Mesodermal cell (in vitro differentiated cells): ENCODE data around the gene OSBPL2. TPM values are rescaled to one million over a fixed set of nuclear protein-coding genes. Genes with fewer than 3 reads are reported as not detected.

Experiments used
- H3K27ac ChIP-seq: 2 replicates; pipeline ENCODE4 v1.7.0; 2013; ENCODE audit warnings: mild to moderate bottlenecking, low read depth, low read length, moderate library complexity; ENCODE audit not compliant: severe bottlenecking
- H3K36me3 ChIP-seq: 2 replicates; pipeline ENCODE4 v1.7.1; 2013; ENCODE audit warnings: mild to moderate bottlenecking, low read length, moderate library complexity; ENCODE audit not compliant: control insufficient read depth, insufficient read depth
- H3K4me1 ChIP-seq: one replicate; pipeline ENCODE4 v1.7.1; 2013; ENCODE audit warnings: mild to moderate bottlenecking, low read length; ENCODE audit not compliant: insufficient read depth, control insufficient read depth, poor library complexity, severe bottlenecking
- H3K4me3 ChIP-seq: 2 replicates; pipeline ENCODE4 v1.7.0; 2013; ENCODE audit warnings: low read length, control low read depth, mild to moderate bottlenecking; ENCODE audit not compliant: insufficient read depth, poor library complexity, severe bottlenecking; ENCODE audit errors: extremely low read depth
- H3K9me3 ChIP-seq: 2 replicates; pipeline ENCODE4 v1.7.1; 2013; ENCODE audit warnings: mild to moderate bottlenecking, low read length, moderate library complexity; ENCODE audit not compliant: control insufficient read depth
- WGBS, 2 experiments: methylation state at CpG; one replicate each; pipeline ENCODE4 v1.1.5; 2013; ENCODE audit warnings: missing lambda C conversion rate in 2 of 2; ENCODE audit not compliant: insufficient coverage in 2 of 2; 5-methylcytosine and 5-hydroxymethylcytosine counted together
- polyA plus RNA-seq, 2 experiments: library from polyadenylated mRNA; stranded (reverse); fragments of 50-300 nt; gene quantifications; one replicate each; pipeline ENCODE4 v1.2.3, GENCODE V29; 2013

OSBPL2 gene
- 24.5 TPM for polyA plus RNA-seq (2013, experiment 1 of 2)
- 24.1 TPM for polyA plus RNA-seq (2013, experiment 2 of 2)

DNA sequence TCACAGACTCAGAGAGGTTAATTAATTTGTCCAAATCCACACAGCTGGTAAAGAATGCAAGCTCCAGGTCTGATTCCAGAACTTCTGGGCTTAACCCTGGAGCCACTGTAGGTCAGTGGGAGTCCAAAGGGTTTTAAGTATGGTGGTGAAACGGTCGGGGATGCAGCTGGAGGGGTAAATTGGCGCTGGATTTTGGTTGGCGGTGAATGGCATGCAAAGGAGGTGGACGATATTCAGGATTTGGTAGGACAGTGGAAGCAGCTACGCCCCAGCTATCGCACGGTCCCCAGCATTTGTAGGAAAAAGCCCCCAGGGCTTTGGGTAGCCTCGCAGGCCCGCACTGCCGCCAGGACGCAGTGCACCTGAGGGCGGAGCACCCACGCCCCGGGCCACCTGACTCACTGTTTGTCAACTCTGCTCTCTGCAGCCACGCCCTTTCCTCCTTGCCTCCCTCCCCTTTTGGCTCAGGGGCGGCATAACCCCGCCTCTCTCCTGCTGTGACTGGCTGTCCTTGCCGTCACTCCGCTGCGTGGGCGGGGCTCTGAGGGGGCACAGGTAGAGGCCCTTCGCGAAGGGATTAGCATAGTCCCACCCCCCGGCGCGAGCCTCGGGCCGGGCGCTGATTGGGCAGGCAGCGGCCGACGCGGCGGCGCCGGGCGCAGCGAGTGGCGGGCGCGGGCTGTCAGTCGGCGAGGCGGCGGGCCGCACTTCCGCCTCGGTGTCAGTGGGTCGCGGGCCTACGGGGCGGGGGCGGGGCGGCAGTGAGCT lies at the start of gene OSBPL2:
TSS of gene OSBPL2 (plus strand) at position 721 of the 768 bp plus-strand sequence. CDS start 17,664 bp downstream, outside the sequence.
- WGBS, 2 experiments = 3 to 14% methylated on average over 18 to 55 of the region's 55 CpGs
- no peaks in the 10 kb centered on the region for H3K9me3 ChIP-seq
- no peak within 1 kb of the TSS for H3K27ac ChIP-seq
- peaks cover 16% of the 10 kb centered on the region for H3K36me3 ChIP-seq
- no peaks in the 10 kb centered on the region for H3K4me1 ChIP-seq
- H3K4me3 ChIP-seq = peak within 1 kb of the TSS; percentile 67

- Histone ChIP-seq H3K4me1 (peaks cover 10% of the 10 kb centered on the region), H3K27ac (no peak overlapping the region), H3K9me3 (no peaks in the 10 kb centered on the region), H3K4me3 (no peak overlapping the region), H3K36me3 (peaks cover 30% of the 10 kb centered on the region)
- WGBS, 2 experiments = 89 to 96% methylated on average over 20 to 24 of the region's 25 CpGs
Observed at GRCh38 chr20:62190639-62191411, 47.5 kb upstream of the OSBPL2 start.

DNA sequence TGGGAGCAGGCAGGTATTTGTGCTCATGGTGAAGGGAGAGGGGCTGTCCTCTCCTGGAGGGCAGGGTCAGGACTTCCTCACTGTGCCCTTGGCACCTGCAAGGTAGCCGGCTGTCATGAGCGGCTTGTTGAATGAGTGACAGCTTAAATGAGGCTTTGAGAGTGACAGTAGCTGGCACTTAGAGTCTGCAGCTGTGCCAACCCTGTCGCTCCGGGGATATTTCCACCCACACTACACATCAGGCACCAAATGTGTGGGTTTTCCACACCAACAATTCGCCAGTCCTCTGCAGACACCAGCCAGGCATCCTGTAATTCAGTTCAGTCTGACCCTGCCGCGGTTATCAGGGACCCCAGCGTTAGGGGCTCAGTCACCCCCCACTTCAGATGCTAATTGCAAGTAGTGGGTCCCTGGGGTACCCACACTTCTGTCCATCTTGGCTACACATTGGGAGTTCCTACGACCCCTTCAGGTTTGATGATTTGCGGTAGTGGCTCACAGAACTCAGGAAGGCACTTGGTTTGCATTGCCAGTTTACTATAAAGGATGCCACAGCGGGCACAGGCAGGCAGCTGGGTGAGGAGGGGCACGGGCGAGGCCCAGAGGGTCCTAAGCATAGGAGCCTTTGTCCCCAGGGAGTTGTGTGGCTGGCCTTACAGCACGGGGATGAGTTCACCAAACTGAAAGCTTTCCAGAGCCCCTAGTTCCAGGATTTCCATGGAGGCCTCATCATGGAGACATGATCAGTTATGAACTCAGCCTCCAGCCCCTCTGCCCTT lies 46.4 kb upstream of the OSBPL2 start:
- Histone ChIP-seq H3K36me3 (peaks cover 37% of the 10 kb centered on the region), H3K4me1 (peaks cover 10% of the 10 kb centered on the region), H3K4me3 (no peak overlapping the region), H3K27ac (no peak overlapping the region), H3K9me3 (no peaks in the 10 kb centered on the region)
- 88 to 95% methylated on average over 12 to 13 of the region's 14 CpGs for WGBS, 2 experiments

GRCh38 chr20:62192635-62193034 lies 45.7 kb upstream of the OSBPL2 start:
- Histone ChIP-seq H3K36me3 (peaks cover 42% of the 10 kb centered on the region), H3K4me1 (peaks cover 3% of the 10 kb centered on the region), H3K9me3 (no peaks in the 10 kb centered on the region), H3K27ac (no peak overlapping the region), H3K4me3 (no peak overlapping the region)
- WGBS, 2 experiments = 89 to 95% methylated on average over 9 of the region's 10 CpGs

DNA sequence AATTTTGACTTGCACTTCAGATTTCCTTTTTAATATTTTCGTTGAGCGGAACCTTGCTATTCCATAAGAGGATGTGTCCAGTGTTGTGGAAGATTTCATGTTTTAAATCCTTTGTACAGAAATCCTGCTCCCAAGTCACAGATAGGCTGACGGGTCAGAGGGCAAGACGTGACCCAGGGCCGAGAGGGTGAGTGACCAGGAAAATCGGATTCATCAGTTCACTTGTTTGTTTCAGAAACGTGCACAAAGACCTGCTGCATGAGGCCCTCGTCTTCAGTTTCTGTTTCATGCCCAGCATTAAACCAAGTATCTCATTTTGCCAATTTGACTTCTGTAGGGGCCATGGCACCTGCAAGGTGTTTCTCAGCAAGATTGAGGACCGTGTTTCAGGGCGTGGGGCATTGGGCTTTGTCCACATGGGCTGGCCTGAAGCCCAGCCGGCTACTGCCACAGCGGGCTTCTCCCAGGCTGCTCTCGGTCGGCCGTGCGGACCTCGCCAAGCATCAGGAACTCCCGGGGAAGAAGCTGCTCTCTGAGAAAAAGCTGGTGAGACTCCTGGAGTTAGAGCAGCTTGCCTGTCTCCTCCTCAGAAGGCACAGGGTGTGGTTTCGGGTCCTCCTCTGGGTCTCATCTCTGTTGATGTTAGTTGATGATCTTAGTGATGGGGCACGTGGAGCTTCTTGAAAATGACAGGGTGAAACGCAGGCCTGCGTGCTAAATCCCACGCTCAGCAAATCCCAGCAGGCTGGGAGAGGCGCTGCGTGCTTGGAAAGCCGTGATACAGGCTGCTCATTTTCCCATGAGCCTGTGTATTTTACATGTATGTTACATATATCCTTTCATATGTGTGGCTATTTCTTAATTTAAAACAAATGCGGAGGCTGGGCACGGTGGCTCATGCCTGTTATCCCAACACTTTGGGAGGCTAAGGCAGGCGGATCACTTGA lies 45.0 kb upstream of the OSBPL2 start:
- Histone ChIP-seq H3K9me3 (no peaks in the 10 kb centered on the region), H3K4me3 (no peak overlapping the region), H3K27ac (no peak overlapping the region), H3K4me1 (no peaks in the 10 kb centered on the region), H3K36me3 (peaks cover 49% of the 10 kb centered on the region)
- WGBS, 2 experiments = 93 to 94% methylated on average over 18 to 23 of the region's 29 CpGs

DNA sequence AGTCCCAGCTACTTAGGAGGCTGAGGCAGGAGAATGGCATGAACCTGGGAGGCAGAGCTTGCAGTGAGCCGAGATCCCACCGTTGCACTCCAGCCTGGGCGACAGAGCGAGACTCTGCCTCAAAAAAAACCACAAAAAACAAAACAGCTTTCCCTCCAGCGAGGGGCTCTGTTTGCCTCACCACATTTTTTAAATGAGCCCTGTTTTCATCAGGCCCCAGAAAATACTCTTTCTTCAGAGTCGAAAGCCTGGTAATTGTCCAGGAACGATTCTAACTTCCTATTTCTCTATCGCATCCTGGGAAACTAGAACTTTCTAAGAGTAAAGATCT lies 43.3 kb upstream of the OSBPL2 start:
- Histone ChIP-seq H3K4me3 (no peak overlapping the region), H3K9me3 (no peaks in the 10 kb centered on the region), H3K36me3 (peaks cover 56% of the 10 kb centered on the region), H3K4me1 (no peaks in the 10 kb centered on the region), H3K27ac (no peak overlapping the region)
- WGBS, 2 experiments = 71 to 77% methylated on average over 1 to 5 of the region's 8 CpGs

GRCh38 chr20:62195736-62196135 lies 42.6 kb upstream of the OSBPL2 start:
- H3K36me3 ChIP-seq = peaks cover 63% of the 10 kb centered on the region
- 96 to 98% methylated on average over 10 of the region's 10 CpGs for WGBS, 2 experiments
- no peaks in the 10 kb centered on the region for H3K4me1 ChIP-seq
- H3K9me3 ChIP-seq = no peaks in the 10 kb centered on the region
- H3K27ac ChIP-seq = no peak overlapping the region
- no peak overlapping the region for H3K4me3 ChIP-seq

- no peaks in the 10 kb centered on the region for H3K9me3 ChIP-seq
- no peak overlapping the region for H3K4me3 ChIP-seq
- WGBS, 2 experiments = 97 to 100% methylated on average over 4 to 8 of the region's 10 CpGs
- H3K27ac ChIP-seq = no peak overlapping the region
- peaks cover 69% of the 10 kb centered on the region for H3K36me3 ChIP-seq
- no peaks in the 10 kb centered on the region for H3K4me1 ChIP-seq
Observed at GRCh38 chr20:62196286-62196685, 42.0 kb upstream of the OSBPL2 start.

DNA sequence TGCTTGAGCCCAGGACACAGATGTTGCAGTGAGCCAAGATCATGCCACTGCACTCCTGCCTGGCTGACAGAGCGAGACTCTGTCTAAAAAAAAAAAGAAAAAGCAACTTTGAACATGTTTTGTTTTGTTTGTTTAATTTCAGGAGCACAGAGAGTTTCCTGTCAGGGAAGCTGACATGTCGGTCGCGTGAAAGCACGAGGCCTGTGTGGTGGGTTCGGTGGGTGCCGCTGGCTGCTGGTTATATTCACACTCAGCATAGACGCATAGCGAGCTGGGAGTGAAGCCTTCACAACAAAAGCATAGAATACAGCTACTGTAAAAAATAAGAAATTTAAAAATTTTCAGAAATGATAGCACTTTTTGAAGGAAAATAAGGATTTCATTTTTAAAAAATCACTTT lies 41.0 kb upstream of the OSBPL2 start:
- no peak overlapping the region for H3K4me3 ChIP-seq
- H3K27ac ChIP-seq = no peak overlapping the region
- no peaks in the 10 kb centered on the region for H3K4me1 ChIP-seq
- no peaks in the 10 kb centered on the region for H3K9me3 ChIP-seq
- 89 to 100% methylated on average over 1 to 7 of the region's 9 CpGs for WGBS, 2 experiments
- peaks cover 78% of the 10 kb centered on the region for H3K36me3 ChIP-seq

DNA sequence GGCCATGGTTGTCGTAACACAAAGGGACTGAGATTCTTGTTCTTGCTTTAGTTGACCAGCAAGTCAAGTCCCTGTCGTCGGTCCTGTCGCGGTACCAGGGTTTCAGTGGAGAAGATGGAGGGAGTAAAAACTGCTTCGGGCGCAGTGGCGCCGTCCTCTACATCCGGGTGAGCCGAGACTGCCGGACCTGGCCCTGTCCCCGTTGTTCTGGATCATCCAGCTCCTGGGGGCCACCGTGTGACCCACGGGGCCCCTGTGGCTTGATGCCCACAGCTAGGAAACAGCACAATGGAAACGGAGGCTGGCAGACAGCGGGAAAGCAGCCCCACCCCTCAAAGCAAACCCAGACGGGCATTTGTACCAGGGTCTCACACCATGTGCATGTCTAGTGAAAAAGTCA lies 40.5 kb upstream of the OSBPL2 start:
- Histone ChIP-seq H3K4me3 (no peak overlapping the region), H3K36me3 (peaks cover 78% of the 10 kb centered on the region), H3K4me1 (no peaks in the 10 kb centered on the region), H3K27ac (no peak overlapping the region), H3K9me3 (no peaks in the 10 kb centered on the region)
- 97 to 98% methylated on average over 15 to 18 of the region's 18 CpGs for WGBS, 2 experiments
